ENCODE measurements around the gene ZFAND6. TPM values are rescaled to one million over a fixed set of nuclear protein-coding genes. Genes with fewer than 3 reads are reported as not detected.

ZFAND6 gene
- polyA plus RNA-seq, 3 donors: 41.6 to 106 (median 99.6) TPM

DNA sequence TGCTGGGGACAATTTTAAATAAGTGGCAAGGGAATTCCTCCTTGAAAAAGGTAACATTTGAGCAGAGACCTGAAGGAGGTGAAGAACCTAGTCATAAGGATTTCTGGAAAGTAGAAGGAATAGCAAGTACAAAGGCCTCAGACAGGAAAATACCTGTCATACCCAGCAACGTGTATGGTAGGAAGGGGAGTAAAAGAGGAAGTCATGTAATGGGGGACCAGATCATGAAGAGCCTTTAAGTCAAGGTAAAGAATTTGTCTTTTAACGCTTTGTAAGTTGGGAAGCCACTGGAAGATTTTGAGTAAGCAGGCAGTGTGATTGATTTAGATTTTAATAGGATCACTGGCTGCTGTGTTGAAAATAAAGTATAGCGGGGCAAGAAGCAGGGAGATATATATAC, 49.9 kb downstream of the ZFAND6 start:
- Histone ChIP-seq H4K20me1 (ENCODE audit: insufficient read depth, low read length) (peaks cover 98% of the 10 kb centered on the region), H2AFZ (ENCODE audit: insufficient read depth, low read depth, low read length, poor library complexity, severe bottlenecking) (no peak overlapping the region), H3K4me2 (replicated peaks; ENCODE audit: extremely low read depth, low read length, poor library complexity, severe bottlenecking) (no peak overlapping the region), H3K27me3 (ENCODE audit: control insufficient read depth in 2 of 2, insufficient read depth in 2 of 2, low read length in 2 of 2) (no peaks in the 10 kb centered on the region), H3K4me3 (replicated peaks in 1 of 3; ENCODE audit: low read depth in 2 of 3, low read length in 3 of 3) (no peak overlapping the region), H3K9me3 (replicated peaks in 1 of 2; ENCODE audit: control insufficient read depth in 1 of 2, insufficient read depth in 1 of 2, low read length in 2 of 2) (no peaks in the 10 kb centered on the region), H3K9ac (ENCODE audit: insufficient read depth, low read length, poor library complexity, severe bottlenecking) (no peak overlapping the region), H3K4me1 (ENCODE audit: control insufficient read depth in 1 of 2, insufficient read depth in 2 of 2, low read length in 2 of 2) (no peaks in the 10 kb centered on the region), H3K79me2 (ENCODE audit: insufficient read depth, low read length) (peaks cover 74% of the 10 kb centered on the region), H3K27ac (ENCODE audit: low read depth in 1 of 2, low read length in 2 of 2) (no peak overlapping the region), H3K36me3 (replicated peaks in 1 of 2; ENCODE audit: control insufficient read depth in 1 of 2, insufficient read depth in 2 of 2, low read length in 2 of 2) (no peaks in the 10 kb centered on the region)
- Mint-ChIP-seq H3K4me1 (peaks cover 11% of the 10 kb centered on the region), H3K4me3 (no peak overlapping the region), H3K27ac (peak overlapping the region in 2 of 7 donors; percentile 13 to 37), H3K27me3 (ENCODE audit: low read depth in 3 of 3) (no peaks in the 10 kb centered on the region), H3K36me3 (peaks cover 11 to 13% of the 10 kb centered on the region in 2 donors), H3K9me3 (no peaks in the 10 kb centered on the region)
- intact Hi-C loops (cut with micrococcal nuclease): no loop called here
- TF ChIP-seq, protein P1, sequence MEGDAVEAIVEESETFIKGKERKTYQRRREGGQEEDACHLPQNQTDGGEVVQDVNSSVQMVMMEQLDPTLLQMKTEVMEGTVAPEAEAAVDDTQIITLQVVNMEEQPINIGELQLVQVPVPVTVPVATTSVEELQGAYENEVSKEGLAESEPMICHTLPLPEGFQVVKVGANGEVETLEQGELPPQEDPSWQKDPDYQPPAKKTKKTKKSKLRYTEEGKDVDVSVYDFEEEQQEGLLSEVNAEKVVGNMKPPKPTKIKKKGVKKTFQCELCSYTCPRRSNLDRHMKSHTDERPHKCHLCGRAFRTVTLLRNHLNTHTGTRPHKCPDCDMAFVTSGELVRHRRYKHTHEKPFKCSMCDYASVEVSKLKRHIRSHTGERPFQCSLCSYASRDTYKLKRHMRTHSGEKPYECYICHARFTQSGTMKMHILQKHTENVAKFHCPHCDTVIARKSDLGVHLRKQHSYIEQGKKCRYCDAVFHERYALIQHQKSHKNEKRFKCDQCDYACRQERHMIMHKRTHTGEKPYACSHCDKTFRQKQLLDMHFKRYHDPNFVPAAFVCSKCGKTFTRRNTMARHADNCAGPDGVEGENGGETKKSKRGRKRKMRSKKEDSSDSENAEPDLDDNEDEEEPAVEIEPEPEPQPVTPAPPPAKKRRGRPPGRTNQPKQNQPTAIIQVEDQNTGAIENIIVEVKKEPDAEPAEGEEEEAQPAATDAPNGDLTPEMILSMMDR (IDR thresholded peaks at IDR 0.05): no peak
- WGBS (ENCODE audit: insufficient coverage): no CpG with 5 or more reads among the region's 3 CpGs
- no peak for DNase-seq

DNA sequence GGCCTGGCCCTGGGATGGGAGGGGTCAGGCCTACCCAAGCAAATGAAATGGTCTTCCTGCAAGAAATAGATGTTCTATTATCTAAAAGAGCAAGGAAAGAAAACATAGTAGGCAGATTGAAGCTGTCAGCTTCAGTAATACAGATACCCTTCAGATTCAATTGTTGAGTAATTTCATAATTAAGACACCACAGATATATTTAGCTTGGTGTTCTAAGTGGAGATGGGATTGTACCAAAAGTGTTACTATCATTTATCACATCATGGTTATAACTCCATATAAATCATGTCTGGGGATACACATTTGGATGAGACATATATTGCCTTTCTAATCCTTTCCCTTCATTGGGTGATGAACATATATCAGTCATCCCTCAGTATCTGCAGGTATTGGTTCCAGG, 51.4 kb downstream of the ZFAND6 start:
- no peaks in the 10 kb centered on the region for H3K27me3 Mint-ChIP-seq (ENCODE audit: low read depth in 3 of 3)
- H3K9ac ChIP-seq (ENCODE audit: insufficient read depth, low read length, poor library complexity, severe bottlenecking): no peak overlapping the region
- no peaks in the 10 kb centered on the region for H3K36me3 ChIP-seq (replicated peaks in 1 of 2; ENCODE audit: control insufficient read depth in 1 of 2, insufficient read depth in 2 of 2, low read length in 2 of 2)
- H3K4me1 Mint-ChIP-seq: peaks cover 9% of the 10 kb centered on the region
- H3K9me3 ChIP-seq (replicated peaks in 1 of 2; ENCODE audit: control insufficient read depth in 1 of 2, insufficient read depth in 1 of 2, low read length in 2 of 2): no peaks in the 10 kb centered on the region
- no peak overlapping the region for H3K4me3 Mint-ChIP-seq
- TF ChIP-seq, protein P1 (IDR thresholded peaks at IDR 0.05): no peak
- H3K27me3 ChIP-seq (ENCODE audit: control insufficient read depth in 2 of 2, insufficient read depth in 2 of 2, low read length in 2 of 2): no peaks in the 10 kb centered on the region
- no peak overlapping the region for H3K27ac ChIP-seq (ENCODE audit: low read depth in 1 of 2, low read length in 2 of 2)
- H3K9me3 Mint-ChIP-seq: no peaks in the 10 kb centered on the region
- no peak overlapping the region for H2AFZ ChIP-seq (ENCODE audit: insufficient read depth, low read depth, low read length, poor library complexity, severe bottlenecking)
- H3K27ac Mint-ChIP-seq: no peak overlapping the region
- no peak for DNase-seq
- H3K4me2 ChIP-seq (replicated peaks; ENCODE audit: extremely low read depth, low read length, poor library complexity, severe bottlenecking): no peak overlapping the region
- peaks cover 99% of the 10 kb centered on the region for H4K20me1 ChIP-seq (ENCODE audit: insufficient read depth, low read length)
- H3K4me3 ChIP-seq (replicated peaks in 1 of 3; ENCODE audit: low read depth in 2 of 3, low read length in 3 of 3): no peak overlapping the region
- peaks cover 70% of the 10 kb centered on the region for H3K79me2 ChIP-seq (ENCODE audit: insufficient read depth, low read length)
- H3K36me3 Mint-ChIP-seq: peaks cover 9 to 10% of the 10 kb centered on the region in 2 donors
- intact Hi-C loops (cut with micrococcal nuclease): no loop called here
- no peaks in the 10 kb centered on the region for H3K4me1 ChIP-seq (ENCODE audit: control insufficient read depth in 1 of 2, insufficient read depth in 2 of 2, low read length in 2 of 2)

All from CD14-positive monocyte (primary cell).